K562 (cell line): ENCODE measurements around the gene POLN. TPM values are rescaled to one million over a fixed set of nuclear protein-coding genes. Genes with fewer than 3 reads are reported as not detected.

Experiments
- ATAC-seq: fragments of 200-7000 bp; cut with Tn5 transposase; 3 replicates; pipeline ENCODE4 v1.9.1; 2020; ENCODE audit warnings: moderate library complexity
- BruUV-seq: library from RNA; stranded (reverse); fragments of 400-500 nt; replicated peaks from 2 replicates; lab custom pipeline; 2021; lab: Mats Ljungman, UMichigan
- CTCF ChIA-PET: fragments of 300-600 bp; formaldehyde crosslinking; extraction: SDS; loops from one replicate; lab custom pipeline; 2021; ENCODE audit warnings: low intra/inter-chr PET ratio; lab: Yijun Ruan, JAX
- POLR2A ChIA-PET: fragments of 300-600, 350-650 bp; sonication (Branson Sonifier 250); formaldehyde crosslinking; extraction: SDS; loops from one replicate; lab custom pipeline; 2021; ENCODE audit warnings: antibody characterized with exemption, inconsistent platforms; lab: Yijun Ruan, JAX
- DNase-seq, 4 experiments: peaks; one replicate each; pipeline versions ENCODE4 v3.0.0 to v3.0.0-alpha.2; 2011 to 2018; ENCODE audit warnings: low spot score in 3 of 4, mixed read lengths in 3 of 4; ENCODE audit errors: extremely low read depth in 1 of 4
- FAIRE-seq: peaks from 2 replicates; lab custom pipeline; 2011; peaks lifted over from hg19 to GRCh38; lab: Jason Lieb, UNC
- H2AFZ ChIP-seq: 2 replicates; pipeline ENCODE4 v1.6.0; 2011; ENCODE audit warnings: low read depth, low read length, control low read depth, inconsistent platforms
- H3K27ac ChIP-seq: fragments of 200-600 bp; 3 replicates; pipeline ENCODE4 v1.8.0; 2011; ENCODE audit warnings: low read depth, mild to moderate bottlenecking, control low read depth, inconsistent platforms, low read length, moderate library complexity, mixed read lengths; ENCODE audit errors: extremely low read depth
- H3K27me3 ChIP-seq, 2 experiments: fragments of 300-600 bp in 1 of 2; 2 replicates in 1 of 2; 3 replicates in 1 of 2; pipeline versions ENCODE4 v1.6.0 to v1.8.0; 2011; ENCODE audit warnings: inconsistent platforms in 2 of 2, low read length in 2 of 2, mild to moderate bottlenecking in 1 of 2, mixed read lengths in 1 of 2, moderate library complexity in 1 of 2; ENCODE audit not compliant: control insufficient read depth in 2 of 2, insufficient read depth in 2 of 2
- H3K36me3 ChIP-seq: fragments of 300-600 bp; 3 replicates; pipeline ENCODE4 v1.8.0; 2011; ENCODE audit warnings: mild to moderate bottlenecking, low read length, inconsistent platforms; ENCODE audit not compliant: control insufficient read depth, insufficient read depth
- H3K4me1 ChIP-seq, 2 experiments: fragments of 200-600 bp in 1 of 2; replicated peaks in 1 of 2; 2 replicates in 1 of 2; 3 replicates in 1 of 2; pipeline versions ENCODE4 v1.5.1 to v1.8.0; 2011; ENCODE audit warnings: inconsistent platforms in 2 of 2, low read length in 2 of 2, mild to moderate bottlenecking in 1 of 2, mixed read lengths in 1 of 2, moderate library complexity in 1 of 2; ENCODE audit not compliant: control insufficient read depth in 2 of 2, insufficient read depth in 2 of 2
- H3K4me2 ChIP-seq: 2 replicates; pipeline ENCODE4 v1.6.1; 2011; ENCODE audit warnings: low read length, control low read depth, inconsistent platforms, mixed read lengths; ENCODE audit not compliant: insufficient read depth
- H3K4me3 ChIP-seq: fragments of 200-600 bp; sonication (generic), shearing (Covaris generic); 2 replicates; pipeline ENCODE4 v1.5.1; 2016; ENCODE audit warnings: control low read depth, inconsistent platforms
- H3K79me2 ChIP-seq: fragments of 200-600 bp; 3 replicates; pipeline ENCODE4 v1.8.0; 2011; ENCODE audit warnings: low read length, inconsistent platforms; ENCODE audit not compliant: control insufficient read depth, insufficient read depth
- H3K9ac ChIP-seq, 2 experiments: 2 replicates each; pipeline versions ENCODE4 v1.6.0 to v1.6.1; 2011; ENCODE audit warnings: low read depth in 2 of 2, low read length in 2 of 2, control low read depth in 1 of 2, inconsistent platforms in 1 of 2, mild to moderate bottlenecking in 1 of 2, mixed read lengths in 1 of 2; ENCODE audit not compliant: insufficient read depth in 1 of 2
- H3K9me1 ChIP-seq: one replicate; pipeline ENCODE4 v1.6.0; 2011; ENCODE audit warnings: inconsistent platforms, mild to moderate bottlenecking, low read length, moderate library complexity; ENCODE audit not compliant: control insufficient read depth, insufficient read depth
- H3K9me3 ChIP-seq: replicated peaks from 2 replicates; pipeline ENCODE4 v1.5.1; 2011; ENCODE audit warnings: low read depth, low read length, inconsistent platforms; ENCODE audit not compliant: control insufficient read depth, insufficient read depth
- H4K20me1 ChIP-seq: replicated peaks from 2 replicates; pipeline ENCODE4 v1.6.1; 2011; ENCODE audit warnings: low read length, inconsistent platforms, mixed read lengths; ENCODE audit not compliant: control insufficient read depth, insufficient read depth
- BRD9 ChIP-seq: fragments of 450-650 bp; IDR thresholded peaks from 2 replicates; pipeline ENCODE4 v1.6.1; 2018; ENCODE audit warnings: low read depth; ENCODE audit not compliant: partially characterized antibody
- BRF1 ChIP-seq: IDR thresholded peaks from 3 replicates; pipeline ENCODE4 v1.6.1; 2011; ENCODE audit warnings: borderline replicate concordance, mild to moderate bottlenecking; ENCODE audit not compliant: insufficient read length; ENCODE audit errors: extremely low read depth
- CBX8 ChIP-seq: fragments of 200-600 bp; sonication (generic); IDR thresholded peaks from 2 replicates; pipeline ENCODE4 v1.6.1; 2012; ENCODE audit warnings: borderline replicate concordance, mixed run types, low read depth, mild to moderate bottlenecking, moderate library complexity, mixed read lengths, low read length, control low read depth, inconsistent platforms; ENCODE audit not compliant: poor library complexity, severe bottlenecking; ENCODE audit errors: extremely low read depth
- CREB1 ChIP-seq, 2 experiments: sonication (generic) in 1 of 2; formaldehyde crosslinking in 1 of 2; IDR thresholded peaks; 2 replicates each; pipeline versions ENCODE4 v1.6.1 to v1.8.0; 2012 to 2022; ENCODE audit warnings: inconsistent platforms in 1 of 2, mild to moderate bottlenecking in 1 of 2, missing genetic modification reagents in 1 of 2, moderate library complexity in 1 of 2
- CTBP1 ChIP-seq: fragments of 450-650 bp; IDR thresholded peaks from 2 replicates; pipeline ENCODE4 v1.6.1; 2016; ENCODE audit warnings: borderline replicate concordance
- FOXJ3 ChIP-seq: sonication (generic); formaldehyde crosslinking; IDR thresholded peaks from 2 replicates; pipeline ENCODE4 v1.4.0; 2020; ENCODE audit warnings: mild to moderate bottlenecking, missing genetic modification reagents
- HNRNPL ChIP-seq: fragments of 200-400 bp; formaldehyde crosslinking; IDR thresholded peaks from 2 replicates; pipeline ENCODE4 v1.6.1; 2017; ENCODE audit warnings: low read depth, mild to moderate bottlenecking, low read length
- NCOA4 ChIP-seq: fragments of 450-650 bp; IDR thresholded peaks from 2 replicates; pipeline ENCODE4 v1.6.1; 2018; ENCODE audit warnings: mild to moderate bottlenecking; ENCODE audit not compliant: partially characterized antibody
- NFIX ChIP-seq: fragments of 250-450 bp; sonication (Bioruptor Pico); IDR thresholded peaks from 2 replicates; pipeline ENCODE4 v1.4.0; 2020; ENCODE audit warnings: low read depth, mild to moderate bottlenecking, moderate library complexity
- SMAD2 ChIP-seq: fragments of 150-350 bp; IDR thresholded peaks from 2 replicates; pipeline ENCODE4 v1.6.1; 2014; ENCODE audit warnings: low read depth, mild to moderate bottlenecking, low read length
- SMARCE1 ChIP-seq: fragments of 450-650 bp; IDR thresholded peaks from 2 replicates; pipeline ENCODE4 v1.7.1; 2016; ENCODE audit warnings: mild to moderate bottlenecking
- SREBF2 ChIP-seq: sonication (generic); formaldehyde crosslinking; IDR thresholded peaks from 2 replicates; pipeline ENCODE4 v1.4.0; 2020; ENCODE audit warnings: mild to moderate bottlenecking, missing genetic modification reagents
- ZBTB2 ChIP-seq: fragments of 450-650 bp; IDR thresholded peaks from 2 replicates; pipeline ENCODE4 v1.6.1; 2016; ENCODE audit warnings: antibody characterized with exemption
- ZNF184 ChIP-seq: sonication (generic); formaldehyde crosslinking; IDR thresholded peaks from 2 replicates; pipeline ENCODE4 v1.5.0; 2020; ENCODE audit warnings: missing genetic modification reagents
- ZNF583 ChIP-seq: fragments of 250-450 bp; sonication (Bioruptor Pico); IDR thresholded peaks from 2 replicates; pipeline ENCODE4 v1.4.0; 2020
- ZNF717 ChIP-seq: fragments of 250-450 bp; sonication (Bioruptor Pico); IDR thresholded peaks from 2 replicates; pipeline ENCODE4 v1.5.0; 2021
- in situ Hi-C: fragments of 300-500 bp; cut with MboI; formaldehyde crosslinking; loops from 4 replicates; pipeline ENCODE4 v1.15.0; 2018; ENCODE audit warnings: inconsistent platforms, mixed read lengths
- intact Hi-C: fragments of 100-400 bp; cut with micrococcal nuclease; formaldehyde crosslinking; loops from 2 replicates; pipeline ENCODE4 v1.14.2; 2022
- polyA plus RNA-seq, 8 experiments: library from polyadenylated mRNA; depleted of rRNA in 4 of 8; stranded (reverse) in 5 of 8; unstranded in 3 of 8; fragments of >200 nt; fragmentation: Nextera tagmentation in 2 of 8; fragmentation: Illumina TruSeq in 1 of 8; extraction: Ambion mirVana in 2 of 8; extraction: Trizol in 1 of 8; gene quantifications; 2 replicates each; pipeline versions ENCODE4 v1.2.1 to v1.2.3, GENCODE V29; 2011 to 2014; ENCODE audit warnings: inconsistent platforms in 1 of 8, missing spikeins in 1 of 8
- small RNA-seq: library from RNA; depleted of rRNA; stranded (forward); fragments of <200 nt; gene quantifications from one replicate; pipeline ENCODE3, GENCODE V24; 2014
- total RNA-seq, 7 experiments: library from RNA; depleted of rRNA in 6 of 7; stranded (reverse); fragments of >200 nt in 6 of 7; fragmentation: Illumina TruSeq in 2 of 7; extraction: Trizol in 2 of 7; gene quantifications; 2 replicates each; pipeline versions ENCODE4 v1.2.1 to v1.2.3, GENCODE V29; 2011 to 2021; ENCODE audit warnings: low replicate concordance in 1 of 7

POLN gene
- total and polyA plus RNA-seq, 9 of the 15 experiments (the other 6 are each of a cell fraction or from before 2014, with no cell fraction given): 0.08 to 0.91 (median 0.32) TPM

DNA sequence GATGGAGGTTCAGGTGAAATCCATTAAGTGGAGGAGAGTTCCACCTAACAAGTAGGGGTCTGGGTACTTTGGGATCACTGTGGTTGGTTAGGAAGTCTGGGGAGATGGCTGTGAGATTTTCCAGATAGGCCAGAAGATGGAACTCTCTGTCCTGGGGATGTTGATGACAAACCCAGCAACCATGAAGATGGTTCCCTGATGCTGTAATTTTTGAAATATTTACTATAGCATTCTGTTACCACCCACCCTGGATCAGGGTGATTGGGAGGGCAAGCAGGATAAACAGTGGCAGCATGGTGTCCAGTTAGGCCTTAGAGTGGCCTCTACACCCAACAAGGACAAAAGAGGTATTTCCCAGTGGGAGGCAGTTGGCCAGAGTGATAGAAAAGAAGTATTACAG lies 217.2 kb downstream of the POLN start:
- in situ Hi-C loops: no loop called here
- H4K20me1 ChIP-seq: no peaks in the 10 kb centered on the region
- no peak for TF ChIP-seq BRD9
- TF ChIP-seq ZNF717: no peak
- no peak for TF ChIP-seq CREB1 (IDR thresholded peaks at IDR 0.05)
- no peak for TF ChIP-seq CREB1 (CRISPR knock-in tag; IDR thresholded peaks at IDR 0.05)
- no peak for TF ChIP-seq ZNF184 (CRISPR knock-in tag)
- no peak for TF ChIP-seq CTBP1
- TF ChIP-seq NCOA4: no peak
- TF ChIP-seq CBX8: no peak
- no peak for TF ChIP-seq FOXJ3 (CRISPR knock-in tag)
- TF ChIP-seq SREBF2: no peak
- no peak for TF ChIP-seq ZNF583 (CRISPR knock-in tag)
- TF ChIP-seq SMARCE1: no peak
- no peak for TF ChIP-seq ZBTB2
- no peak for TF ChIP-seq NFIX (CRISPR knock-in tag)
- no peak for TF ChIP-seq BRF1
- TF ChIP-seq HNRNPL: no peak
- no peak for TF ChIP-seq SMAD2
- TF ChIP-seq, all 486 proteins: peak for 0
- peaks cover 7 to 11% of the 10 kb centered on the region in 2 experiments for H3K4me1 ChIP-seq
- H3K4me2 ChIP-seq: no peak overlapping the region
- H3K27me3 ChIP-seq: no peaks in the 10 kb centered on the region
- no peak overlapping the region for H3K27ac ChIP-seq
- ATAC-seq (no peak), FAIRE-seq (no peak), DNase-seq (no peak)
- H3K4me3 ChIP-seq: no peak overlapping the region
- BruUV-seq: no TSS peak
- H3K9me1 ChIP-seq: no peaks in the 10 kb centered on the region
- intact Hi-C loops: no loop called here
- H3K9me3 ChIP-seq: peaks cover 2% of the 10 kb centered on the region; the same call in 1 of the 2 replicates
- POLR2A ChIA-PET: interaction anchor here (0.6 to 1.1 kb wide), 2 partner anchors 12 to 100 kb away, joined by 3 to 8 read pairs; no protein-coding TSS in a partner anchor
- no peak overlapping the region for H3K9ac ChIP-seq
- CTCF ChIA-PET: no interaction called here
- no peak overlapping the region for H2AFZ ChIP-seq
- H3K79me2 ChIP-seq: no peaks in the 10 kb centered on the region
- no peaks in the 10 kb centered on the region for H3K36me3 ChIP-seq

Small RNAs within 50 kb of the gene (small RNA-seq; reads per million reads assigned to genes)
- gene COX6B1P5: not detected

Other genes starting within 250 kb of the POLN start
- gene NELFA, start 233.1 kb downstream of the POLN start, total RNA-seq (2014; rRNA removed): 29.1 and 33.3 TPM in 2 replicates
- gene NELFA, start 233.1 kb downstream of the POLN start, total RNA-seq (2014; rRNA removed; fragmentation: Illumina TruSeq; extraction: Trizol): 10.6 and 12.0 TPM in 2 replicates
- 16.4 and 18.9 TPM in 2 replicates for gene NELFA, start 233.1 kb downstream of the POLN start, total RNA-seq (2015; rRNA removed; fragmentation: Illumina TruSeq; extraction: Trizol)
- 59.6 and 63.0 TPM in 2 replicates for gene NELFA, start 233.1 kb downstream of the POLN start, total RNA-seq (2021)
- gene NELFA, start 233.1 kb downstream of the POLN start, polyA plus RNA-seq (2011; rRNA removed): 12.9 and 28.3 TPM in 2 replicates
- gene NELFA, start 233.1 kb downstream of the POLN start, polyA plus RNA-seq (2014; fragmentation: Illumina TruSeq; extraction: Trizol): 14.8 and 32.1 TPM in 2 replicates
- gene NELFA, start 233.1 kb downstream of the POLN start, polyA plus RNA-seq (2014; fragmentation: Nextera tagmentation; extraction: Ambion mirVana): 1 to 10 TPM in 1 of 2 experiments, under 1 TPM in 1; 0.76 to 1.4 TPM
- 33.6 and 36.5 TPM in 2 replicates for gene NELFA, start 233.1 kb downstream of the POLN start, polyA plus RNA-seq (2014; rRNA removed)
- 3.8 and 5.3 TPM in 2 replicates for gene NAT8L, start 182.8 kb downstream of the POLN start, total RNA-seq (2014; rRNA removed)
- gene NAT8L, start 182.8 kb downstream of the POLN start, total RNA-seq (2014; rRNA removed; fragmentation: Illumina TruSeq; extraction: Trizol): 0.62 and 0.67 TPM in 2 replicates
- 1.5 and 1.7 TPM in 2 replicates for gene NAT8L, start 182.8 kb downstream of the POLN start, total RNA-seq (2015; rRNA removed; fragmentation: Illumina TruSeq; extraction: Trizol)
- 9.5 and 11.0 TPM in 2 replicates for gene NAT8L, start 182.8 kb downstream of the POLN start, total RNA-seq (2021)
- gene NAT8L, start 182.8 kb downstream of the POLN start, polyA plus RNA-seq (2011; rRNA removed): 3.9 and 4.9 TPM in 2 replicates
- gene NAT8L, start 182.8 kb downstream of the POLN start, polyA plus RNA-seq (2014; fragmentation: Illumina TruSeq; extraction: Trizol): 1.5 and 3.1 TPM in 2 replicates
- under 1 TPM; 0.06 to 0.07 TPM for gene NAT8L, start 182.8 kb downstream of the POLN start, polyA plus RNA-seq (2014; fragmentation: Nextera tagmentation; extraction: Ambion mirVana)
- 2.9 and 3.7 TPM in 2 replicates for gene NAT8L, start 182.8 kb downstream of the POLN start, polyA plus RNA-seq (2014; rRNA removed)
- gene HAUS3, start within 50 bp of the POLN start, total RNA-seq (2014; rRNA removed): 14.9 and 15.8 TPM in 2 replicates
- 25.7 and 29.2 TPM in 2 replicates for gene HAUS3, start within 50 bp of the POLN start, total RNA-seq (2014; rRNA removed; fragmentation: Illumina TruSeq; extraction: Trizol)
- gene HAUS3, start within 50 bp of the POLN start, total RNA-seq (2015; rRNA removed; fragmentation: Illumina TruSeq; extraction: Trizol): 20.1 and 22.3 TPM in 2 replicates
- 19.8 and 20.0 TPM in 2 replicates for gene HAUS3, start within 50 bp of the POLN start, total RNA-seq (2021)
- 15.3 and 21.5 TPM in 2 replicates for gene HAUS3, start within 50 bp of the POLN start, polyA plus RNA-seq (2011; rRNA removed)
- gene HAUS3, start within 50 bp of the POLN start, polyA plus RNA-seq (2014; fragmentation: Illumina TruSeq; extraction: Trizol): 18.7 and 22.3 TPM in 2 replicates
- gene HAUS3, start within 50 bp of the POLN start, polyA plus RNA-seq (2014; fragmentation: Nextera tagmentation; extraction: Ambion mirVana): 1 to 10 TPM; 8.9 to 9.6 TPM
- gene HAUS3, start within 50 bp of the POLN start, polyA plus RNA-seq (2014; rRNA removed): 22.8 and 25.0 TPM in 2 replicates
- 8.8 and 11.2 TPM in 2 replicates for gene MXD4, start 20.0 kb upstream of the POLN start, total RNA-seq (2014; rRNA removed)
- 1.3 and 1.7 TPM in 2 replicates for gene MXD4, start 20.0 kb upstream of the POLN start, total RNA-seq (2014; rRNA removed; fragmentation: Illumina TruSeq; extraction: Trizol)
- gene MXD4, start 20.0 kb upstream of the POLN start, total RNA-seq (2015; rRNA removed; fragmentation: Illumina TruSeq; extraction: Trizol): 5.9 and 6.1 TPM in 2 replicates
- 13.5 and 14.0 TPM in 2 replicates for gene MXD4, start 20.0 kb upstream of the POLN start, total RNA-seq (2021)
- 9.1 and 14.4 TPM in 2 replicates for gene MXD4, start 20.0 kb upstream of the POLN start, polyA plus RNA-seq (2011; rRNA removed)
- gene MXD4, start 20.0 kb upstream of the POLN start, polyA plus RNA-seq (2014; fragmentation: Illumina TruSeq; extraction: Trizol): 4.4 and 7.0 TPM in 2 replicates
- under 1 TPM; 0.06 to 0.29 TPM for gene MXD4, start 20.0 kb upstream of the POLN start, polyA plus RNA-seq (2014; fragmentation: Nextera tagmentation; extraction: Ambion mirVana)
- 8.9 and 10.2 TPM in 2 replicates for gene MXD4, start 20.0 kb upstream of the POLN start, polyA plus RNA-seq (2014; rRNA removed)
- 11.9 and 15.6 TPM in 2 replicates for gene ZFYVE28, start 176.5 kb upstream of the POLN start, total RNA-seq (2014; rRNA removed)
- gene ZFYVE28, start 176.5 kb upstream of the POLN start, total RNA-seq (2014; rRNA removed; fragmentation: Illumina TruSeq; extraction: Trizol): 5.0 and 6.1 TPM in 2 replicates
- gene ZFYVE28, start 176.5 kb upstream of the POLN start, total RNA-seq (2015; rRNA removed; fragmentation: Illumina TruSeq; extraction: Trizol): 10.7 and 11.0 TPM in 2 replicates
- gene ZFYVE28, start 176.5 kb upstream of the POLN start, total RNA-seq (2021): 24.8 and 25.1 TPM in 2 replicates
- 8.2 and 13.7 TPM in 2 replicates for gene ZFYVE28, start 176.5 kb upstream of the POLN start, polyA plus RNA-seq (2011; rRNA removed)
- gene ZFYVE28, start 176.5 kb upstream of the POLN start, polyA plus RNA-seq (2014; fragmentation: Illumina TruSeq; extraction: Trizol): 8.9 and 10.3 TPM in 2 replicates
- gene ZFYVE28, start 176.5 kb upstream of the POLN start, polyA plus RNA-seq (2014; fragmentation: Nextera tagmentation; extraction: Ambion mirVana): 1 to 10 TPM; 1.3 to 2.1 TPM
- 16.2 and 20.0 TPM in 2 replicates for gene ZFYVE28, start 176.5 kb upstream of the POLN start, polyA plus RNA-seq (2014; rRNA removed)
- 0.12 TPM in 1 of 2 replicates, not detected in the other for gene CFAP99, start 176.8 kb upstream of the POLN start, total RNA-seq (2014; rRNA removed)
- not detected in 2 replicates for gene CFAP99, start 176.8 kb upstream of the POLN start, total RNA-seq (2014; rRNA removed; fragmentation: Illumina TruSeq; extraction: Trizol)
- not detected in 2 replicates for gene CFAP99, start 176.8 kb upstream of the POLN start, total RNA-seq (2015; rRNA removed; fragmentation: Illumina TruSeq; extraction: Trizol)
- 0.18 and 0.22 TPM in 2 replicates for gene CFAP99, start 176.8 kb upstream of the POLN start, total RNA-seq (2021)
- gene CFAP99, start 176.8 kb upstream of the POLN start, polyA plus RNA-seq (2011; rRNA removed): 0.07 and 0.12 TPM in 2 replicates
- 0.09 and 0.17 TPM in 2 replicates for gene CFAP99, start 176.8 kb upstream of the POLN start, polyA plus RNA-seq (2014; fragmentation: Illumina TruSeq; extraction: Trizol)
- gene CFAP99, start 176.8 kb upstream of the POLN start, polyA plus RNA-seq (2014; fragmentation: Nextera tagmentation; extraction: Ambion mirVana): not detected
- gene CFAP99, start 176.8 kb upstream of the POLN start, polyA plus RNA-seq (2014; rRNA removed): not detected in 2 replicates
- 32.1 and 35.5 TPM in 2 replicates for gene RNF4, start 227.0 kb upstream of the POLN start, total RNA-seq (2014; rRNA removed)
- gene RNF4, start 227.0 kb upstream of the POLN start, total RNA-seq (2014; rRNA removed; fragmentation: Illumina TruSeq; extraction: Trizol): 38.0 and 40.9 TPM in 2 replicates
- gene RNF4, start 227.0 kb upstream of the POLN start, total RNA-seq (2015; rRNA removed; fragmentation: Illumina TruSeq; extraction: Trizol): 46.0 and 47.1 TPM in 2 replicates
- 43.5 and 49.1 TPM in 2 replicates for gene RNF4, start 227.0 kb upstream of the POLN start, total RNA-seq (2021)
- 51.5 and 54.7 TPM in 2 replicates for gene RNF4, start 227.0 kb upstream of the POLN start, polyA plus RNA-seq (2011; rRNA removed)
- 40.4 and 44.8 TPM in 2 replicates for gene RNF4, start 227.0 kb upstream of the POLN start, polyA plus RNA-seq (2014; fragmentation: Illumina TruSeq; extraction: Trizol)
- 10 to 100 TPM; 19.2 to 59.3 TPM for gene RNF4, start 227.0 kb upstream of the POLN start, polyA plus RNA-seq (2014; fragmentation: Nextera tagmentation; extraction: Ambion mirVana)
- 32.6 and 35.2 TPM in 2 replicates for gene RNF4, start 227.0 kb upstream of the POLN start, polyA plus RNA-seq (2014; rRNA removed)